ENCODE measurements around the gene DEFB115. TPM values are rescaled to one million over a fixed set of nuclear protein-coding genes. Genes with fewer than 3 reads are reported as not detected.
"Not testable (repeated sequence)": the region's sequence is repeated elsewhere in the genome, so short reads cannot be mapped to it uniquely, and the experiment has no call there.

DEFB115 gene
- polyA plus RNA-seq, 3 donors = not detected

- Mint-ChIP-seq H3K4me1 (no peaks in the 10 kb centered on the region), H3K27me3 (ENCODE audit: low read depth in 3 of 3) (peaks cover 0 to 2% (median 2%) of the 10 kb centered on the region in 3 donors), H3K9me3 (peaks cover 25 to 50% (median 47%) of the 10 kb centered on the region in 7 donors), H3K4me3 (no peak overlapping the region), H3K27ac (no peak overlapping the region), H3K36me3 (no peaks in the 10 kb centered on the region)
- H3K9me3 ChIP-seq (replicated peaks in 1 of 2; ENCODE audit: control insufficient read depth in 1 of 2, insufficient read depth in 1 of 2, low read length in 2 of 2) = peaks cover 52 to 53% of the 10 kb centered on the region in 2 donors
- H3K27me3 ChIP-seq (ENCODE audit: control insufficient read depth in 2 of 2, insufficient read depth in 2 of 2, low read length in 2 of 2) = no peaks in the 10 kb centered on the region
- no peaks in the 10 kb centered on the region for H4K20me1 ChIP-seq (ENCODE audit: insufficient read depth, low read length)
- H3K4me3 ChIP-seq (replicated peaks in 1 of 3; ENCODE audit: low read depth in 2 of 3, low read length in 3 of 3) = no peak overlapping the region
- no peaks in the 10 kb centered on the region for H3K4me1 ChIP-seq (ENCODE audit: control insufficient read depth in 1 of 2, insufficient read depth in 2 of 2, low read length in 2 of 2)
- TF ChIP-seq CTCF (IDR thresholded peaks at IDR 0.05) = no peak
- no peak overlapping the region for H3K27ac ChIP-seq (ENCODE audit: low read depth in 1 of 2, low read length in 2 of 2)
- no peak overlapping the region for H3K9ac ChIP-seq (ENCODE audit: insufficient read depth, low read length, poor library complexity, severe bottlenecking)
- 87% methylated on average over 18 of the region's 20 CpGs for WGBS (ENCODE audit: insufficient coverage)
- intact Hi-C loops (cut with micrococcal nuclease) = no loop called here
- no peaks in the 10 kb centered on the region for H3K36me3 ChIP-seq (replicated peaks in 1 of 2; ENCODE audit: control insufficient read depth in 1 of 2, insufficient read depth in 2 of 2, low read length in 2 of 2)
- no peak overlapping the region for H3K4me2 ChIP-seq (replicated peaks; ENCODE audit: extremely low read depth, low read length, poor library complexity, severe bottlenecking)
- H2AFZ ChIP-seq (ENCODE audit: insufficient read depth, low read depth, low read length, poor library complexity, severe bottlenecking) = no peak overlapping the region
- no peak for DNase-seq
- no peaks in the 10 kb centered on the region for H3K79me2 ChIP-seq (ENCODE audit: insufficient read depth, low read length)
Observed at GRCh38 chr20:31274441-31274840, 17.0 kb downstream of the DEFB115 start.

GRCh38 chr20:31278178-31278577 lies 20.7 kb downstream of the DEFB115 start:
- no CpG with 5 or more reads among the region's 1 CpG for WGBS (ENCODE audit: insufficient coverage)
- Mint-ChIP-seq H3K36me3 (no peaks in the 10 kb centered on the region), H3K27ac (no peak overlapping the region), H3K27me3 (ENCODE audit: low read depth in 3 of 3) (peaks cover 0 to 2% (median 0%) of the 10 kb centered on the region in 3 donors), H3K4me3 (no peak overlapping the region), H3K4me1 (no peaks in the 10 kb centered on the region), H3K9me3 (peaks cover 11 to 37% (median 29%) of the 10 kb centered on the region in 7 donors)
- DNase-seq = no peak
- no peak overlapping the region for H3K4me3 ChIP-seq (replicated peaks in 1 of 3; ENCODE audit: low read depth in 2 of 3, low read length in 3 of 3)
- no peak overlapping the region for H3K27ac ChIP-seq (ENCODE audit: low read depth in 1 of 2, low read length in 2 of 2)
- no peaks in the 10 kb centered on the region for H3K4me1 ChIP-seq (ENCODE audit: control insufficient read depth in 1 of 2, insufficient read depth in 2 of 2, low read length in 2 of 2)
- H3K9ac ChIP-seq (ENCODE audit: insufficient read depth, low read length, poor library complexity, severe bottlenecking) = no peak overlapping the region
- H3K79me2 ChIP-seq (ENCODE audit: insufficient read depth, low read length) = no peaks in the 10 kb centered on the region
- no peaks in the 10 kb centered on the region for H4K20me1 ChIP-seq (ENCODE audit: insufficient read depth, low read length)
- intact Hi-C loops (cut with micrococcal nuclease) = no loop called here
- no peaks in the 10 kb centered on the region for H3K36me3 ChIP-seq (replicated peaks in 1 of 2; ENCODE audit: control insufficient read depth in 1 of 2, insufficient read depth in 2 of 2, low read length in 2 of 2)
- no peak overlapping the region for H3K4me2 ChIP-seq (replicated peaks; ENCODE audit: extremely low read depth, low read length, poor library complexity, severe bottlenecking)
- no peaks in the 10 kb centered on the region for H3K27me3 ChIP-seq (ENCODE audit: control insufficient read depth in 2 of 2, insufficient read depth in 2 of 2, low read length in 2 of 2)
- H2AFZ ChIP-seq (ENCODE audit: insufficient read depth, low read depth, low read length, poor library complexity, severe bottlenecking) = no peak overlapping the region
- peaks cover 31 to 38% of the 10 kb centered on the region in 2 donors for H3K9me3 ChIP-seq (replicated peaks in 1 of 2; ENCODE audit: control insufficient read depth in 1 of 2, insufficient read depth in 1 of 2, low read length in 2 of 2)
- no peak for TF ChIP-seq CTCF (IDR thresholded peaks at IDR 0.05)

GRCh38 chr20:31284964-31285363 lies 27.5 kb downstream of the DEFB115 start:
- H3K4me1 ChIP-seq (ENCODE audit: control insufficient read depth in 1 of 2, insufficient read depth in 2 of 2, low read length in 2 of 2); H3K27me3 ChIP-seq (ENCODE audit: control insufficient read depth in 2 of 2, insufficient read depth in 2 of 2, low read length in 2 of 2); H3K36me3 Mint-ChIP-seq; H2AFZ ChIP-seq (ENCODE audit: insufficient read depth, low read depth, low read length, poor library complexity, severe bottlenecking); H3K4me3 ChIP-seq (replicated peaks in 1 of 3; ENCODE audit: low read depth in 2 of 3, low read length in 3 of 3); H3K27ac Mint-ChIP-seq; H3K36me3 ChIP-seq (replicated peaks in 1 of 2; ENCODE audit: control insufficient read depth in 1 of 2, insufficient read depth in 2 of 2, low read length in 2 of 2); H4K20me1 ChIP-seq (ENCODE audit: insufficient read depth, low read length); DNase-seq; H3K27ac ChIP-seq (ENCODE audit: low read depth in 1 of 2, low read length in 2 of 2); H3K27me3 Mint-ChIP-seq (ENCODE audit: low read depth in 3 of 3); intact Hi-C loops (cut with micrococcal nuclease); H3K4me2 ChIP-seq (replicated peaks; ENCODE audit: extremely low read depth, low read length, poor library complexity, severe bottlenecking); H3K79me2 ChIP-seq (ENCODE audit: insufficient read depth, low read length); H3K4me3 Mint-ChIP-seq; H3K4me1 Mint-ChIP-seq; H3K9ac ChIP-seq (ENCODE audit: insufficient read depth, low read length, poor library complexity, severe bottlenecking): not testable (repeated sequence)
- peaks cover 15 to 25% (median 19%) of the 10 kb centered on the region in 7 donors for H3K9me3 Mint-ChIP-seq
- H3K9me3 ChIP-seq (replicated peaks in 1 of 2; ENCODE audit: control insufficient read depth in 1 of 2, insufficient read depth in 1 of 2, low read length in 2 of 2) = peaks cover 3 to 23% of the 10 kb centered on the region in 2 donors
- 62% methylated on average over 6 of the region's 7 CpGs for WGBS (ENCODE audit: insufficient coverage)

All from CD14-positive monocyte (primary cell).